ENCODE results near the gene CFAP77. TPM values are rescaled to one million over a fixed set of nuclear protein-coding genes. Genes with fewer than 3 reads are reported as not detected.

Gene CFAP77
- total RNA-seq, 1 experiment from 2014 or later = not detected

- no peak for DNase-seq (ENCODE audit: low read depth, low spot score)
- in situ Hi-C loops (cut with HindIII; ENCODE audit: low pct_unique_long_range_greater_than_20kb, low sequenced_read_pairs) = no loop called here
Measured at GRCh38 chr9:132577119-132577518, 167.1 kb downstream of the CFAP77 start.

GRCh38 chr9:132578367-132578932 lies 168.4 kb downstream of the CFAP77 start:
- in situ Hi-C loops (cut with HindIII; ENCODE audit: low pct_unique_long_range_greater_than_20kb, low sequenced_read_pairs) = no loop called here
- no peak for DNase-seq (ENCODE audit: low read depth, low spot score)

GRCh38 chr9:132579427-132579798 lies 169.4 kb downstream of the CFAP77 start:
- no peak for DNase-seq (ENCODE audit: low read depth, low spot score)
- in situ Hi-C loops (cut with HindIII; ENCODE audit: low pct_unique_long_range_greater_than_20kb, low sequenced_read_pairs) = no loop called here

- no peak for DNase-seq (ENCODE audit: low read depth, low spot score)
- in situ Hi-C loops (cut with HindIII; ENCODE audit: low pct_unique_long_range_greater_than_20kb, low sequenced_read_pairs) = no loop called here
Measured at GRCh38 chr9:132582276-132582785, 172.3 kb downstream of the CFAP77 start, which contains the start of gene BARHL1. BARHL1 (plus strand) TSS chr9:132582606; CDS start chr9:132582798, 192 bp downstream.

GRCh38 chr9:132582786-132583583 lies 173.0 kb downstream of the CFAP77 start:
- DNase-seq (ENCODE audit: low read depth, low spot score) = no peak
- in situ Hi-C loops (cut with HindIII; ENCODE audit: low pct_unique_long_range_greater_than_20kb, low sequenced_read_pairs) = no loop called here

- in situ Hi-C loops (cut with HindIII; ENCODE audit: low pct_unique_long_range_greater_than_20kb, low sequenced_read_pairs) = no loop called here
- DNase-seq (ENCODE audit: low read depth, low spot score) = no peak
Measured at GRCh38 chr9:132583584-132584304, 173.7 kb downstream of the CFAP77 start.

- no peak for DNase-seq (ENCODE audit: low read depth, low spot score)
Measured at GRCh38 chr9:132584601-132585560, 174.9 kb downstream of the CFAP77 start.

GRCh38 chr9:132585954-132586829 lies 176.2 kb downstream of the CFAP77 start:
- no peak for DNase-seq (ENCODE audit: low read depth, low spot score)
- in situ Hi-C loops (cut with HindIII; ENCODE audit: low pct_unique_long_range_greater_than_20kb, low sequenced_read_pairs) = no loop called here

More at GRCh38 chr9:132584601-132585560, 174.9 kb downstream of the CFAP77 start:
- in situ Hi-C loops (cut with HindIII; ENCODE audit: low pct_unique_long_range_greater_than_20kb, low sequenced_read_pairs) = no loop called here

- DNase-seq (ENCODE audit: low read depth, low spot score) = no peak
- in situ Hi-C loops (cut with HindIII; ENCODE audit: low pct_unique_long_range_greater_than_20kb, low sequenced_read_pairs) = no loop called here
Measured at GRCh38 chr9:132586830-132587591, 177.0 kb downstream of the CFAP77 start.

- no peak for DNase-seq (ENCODE audit: low read depth, low spot score)
- in situ Hi-C loops (cut with HindIII; ENCODE audit: low pct_unique_long_range_greater_than_20kb, low sequenced_read_pairs) = no loop called here
Measured at GRCh38 chr9:132587592-132587955, 177.6 kb downstream of the CFAP77 start.

GRCh38 chr9:132588098-132588497 lies 178.1 kb downstream of the CFAP77 start:
- DNase-seq (ENCODE audit: low read depth, low spot score) = no peak
- in situ Hi-C loops (cut with HindIII; ENCODE audit: low pct_unique_long_range_greater_than_20kb, low sequenced_read_pairs) = no loop called here

GRCh38 chr9:132588501-132589147 lies 178.6 kb downstream of the CFAP77 start:
- in situ Hi-C loops (cut with HindIII; ENCODE audit: low pct_unique_long_range_greater_than_20kb, low sequenced_read_pairs) = no loop called here
- DNase-seq (ENCODE audit: low read depth, low spot score) = no peak

- DNase-seq (ENCODE audit: low read depth, low spot score) = no peak
- in situ Hi-C loops (cut with HindIII; ENCODE audit: low pct_unique_long_range_greater_than_20kb, low sequenced_read_pairs) = no loop called here
Measured at GRCh38 chr9:132589148-132590036, 179.4 kb downstream of the CFAP77 start.

GRCh38 chr9:132590037-132590317 lies 180.0 kb downstream of the CFAP77 start:
- in situ Hi-C loops (cut with HindIII; ENCODE audit: low pct_unique_long_range_greater_than_20kb, low sequenced_read_pairs) = no loop called here
- no peak for DNase-seq (ENCODE audit: low read depth, low spot score)
